Mesothelial cell of epicardium (in vitro differentiated cells): Measurements from ENCODE around the gene TRIM32. TPM values are rescaled to one million over a fixed set of nuclear protein-coding genes. Genes with fewer than 3 reads are reported as not detected.

Source experiments
- DNase-seq, 2 experiments: peaks; one replicate each; pipeline ENCODE4 v3.0.0; 2021; ENCODE audit warnings: low spot score in 2 of 2; ENCODE audit not compliant: unreplicated experiment in 2 of 2
- H3K27ac Mint-ChIP-seq: 2 replicates; pipeline ENCODE4 v1.8.0; 2021; ENCODE audit warnings: mixed read lengths
- H3K27me3 Mint-ChIP-seq: 2 replicates; pipeline ENCODE4 v1.8.0; 2021; ENCODE audit warnings: low read depth, mixed read lengths
- H3K36me3 Mint-ChIP-seq: 2 replicates; pipeline ENCODE4 v1.8.0; 2021; ENCODE audit warnings: mixed read lengths
- H3K4me1 Mint-ChIP-seq: 2 replicates; pipeline ENCODE4 v1.8.0; 2021; ENCODE audit warnings: mixed read lengths
- H3K4me3 Mint-ChIP-seq: 2 replicates; pipeline ENCODE4 v1.8.0; 2021; ENCODE audit warnings: mild to moderate bottlenecking, moderate library complexity, mixed read lengths
- H3K9me3 Mint-ChIP-seq: 2 replicates; pipeline ENCODE4 v1.8.0; 2021; ENCODE audit warnings: mixed read lengths
- total RNA-seq: library from RNA; stranded (reverse); gene quantifications from 3 replicates; pipeline ENCODE4 v1.2.1, GENCODE V29; 2021
- TF ChIP-seq, protein P1 (sequence below): fragments of 200-600 bp; sonication (generic); IDR thresholded peaks from one replicate; pipeline ENCODE4 v1.5.0; 2021; ENCODE audit warnings: antibody characterized with exemption; ENCODE audit not compliant: unreplicated experiment

Gene TRIM32
- total RNA-seq, 1 donor from 2014 or later: 33.6 TPM

- H3K27ac Mint-ChIP-seq: peak overlapping the region; percentile 8
- no peak for DNase-seq
- peaks cover 15% of the 10 kb centered on the region for H3K4me1 Mint-ChIP-seq
- H3K27me3 Mint-ChIP-seq: peaks cover 4% of the 10 kb centered on the region
- H3K4me3 Mint-ChIP-seq: no peak overlapping the region
- H3K9me3 Mint-ChIP-seq: no peaks in the 10 kb centered on the region
- TF ChIP-seq, protein P1, sequence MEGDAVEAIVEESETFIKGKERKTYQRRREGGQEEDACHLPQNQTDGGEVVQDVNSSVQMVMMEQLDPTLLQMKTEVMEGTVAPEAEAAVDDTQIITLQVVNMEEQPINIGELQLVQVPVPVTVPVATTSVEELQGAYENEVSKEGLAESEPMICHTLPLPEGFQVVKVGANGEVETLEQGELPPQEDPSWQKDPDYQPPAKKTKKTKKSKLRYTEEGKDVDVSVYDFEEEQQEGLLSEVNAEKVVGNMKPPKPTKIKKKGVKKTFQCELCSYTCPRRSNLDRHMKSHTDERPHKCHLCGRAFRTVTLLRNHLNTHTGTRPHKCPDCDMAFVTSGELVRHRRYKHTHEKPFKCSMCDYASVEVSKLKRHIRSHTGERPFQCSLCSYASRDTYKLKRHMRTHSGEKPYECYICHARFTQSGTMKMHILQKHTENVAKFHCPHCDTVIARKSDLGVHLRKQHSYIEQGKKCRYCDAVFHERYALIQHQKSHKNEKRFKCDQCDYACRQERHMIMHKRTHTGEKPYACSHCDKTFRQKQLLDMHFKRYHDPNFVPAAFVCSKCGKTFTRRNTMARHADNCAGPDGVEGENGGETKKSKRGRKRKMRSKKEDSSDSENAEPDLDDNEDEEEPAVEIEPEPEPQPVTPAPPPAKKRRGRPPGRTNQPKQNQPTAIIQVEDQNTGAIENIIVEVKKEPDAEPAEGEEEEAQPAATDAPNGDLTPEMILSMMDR: no peak
- H3K36me3 Mint-ChIP-seq: no peaks in the 10 kb centered on the region
Measured at GRCh38 chr9:116720111-116720510, 33.0 kb downstream of the TRIM32 start.

DNA sequence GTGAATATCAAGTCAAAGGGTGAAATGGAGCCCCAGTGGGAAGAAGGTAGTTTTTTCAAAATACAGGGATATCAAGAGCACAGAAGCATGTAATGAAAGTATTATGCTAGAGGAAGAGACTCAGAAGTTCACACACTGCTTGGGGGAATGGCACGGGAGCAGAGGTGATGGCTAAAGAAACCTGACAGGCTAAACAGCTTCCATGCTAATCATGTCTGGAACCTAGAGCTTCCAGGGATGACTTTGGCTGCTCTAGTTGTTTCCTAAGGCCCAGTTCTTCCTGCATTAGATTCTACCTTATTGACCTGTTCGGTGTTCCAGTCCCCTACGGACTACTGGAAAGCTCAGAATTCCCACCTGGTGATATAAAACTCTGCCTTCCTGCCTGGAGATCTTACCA is 34.3 kb downstream of the TRIM32 start:
- Mint-ChIP-seq H3K27me3 (peaks cover 4% of the 10 kb centered on the region), H3K9me3 (no peaks in the 10 kb centered on the region), H3K36me3 (no peaks in the 10 kb centered on the region), H3K27ac (no peak overlapping the region), H3K4me3 (no peak overlapping the region), H3K4me1 (peaks cover 9% of the 10 kb centered on the region)
- no peak for DNase-seq
- TF ChIP-seq, protein P1: no peak

GRCh38 chr9:116721944-116722343 is 34.8 kb downstream of the TRIM32 start:
- H3K27ac Mint-ChIP-seq: no peak overlapping the region

DNA sequence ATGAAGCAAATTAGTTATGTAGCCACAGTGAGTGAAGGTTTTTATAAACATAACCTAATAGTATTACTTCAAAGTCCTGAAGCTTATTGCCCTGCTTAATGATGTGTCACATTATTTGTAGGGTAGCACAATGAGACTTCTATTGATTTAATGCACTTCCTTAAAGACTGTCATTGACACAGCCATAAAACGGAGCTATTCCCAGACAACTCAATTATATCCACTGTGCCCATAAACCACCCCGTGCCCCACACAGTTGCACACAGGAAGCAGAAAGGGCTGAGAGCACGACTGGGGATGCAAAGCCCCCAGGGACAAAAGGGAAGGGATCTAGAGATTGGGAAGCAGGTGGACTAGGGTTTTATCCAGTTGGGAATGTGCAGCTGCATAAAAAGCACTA is 37.0 kb downstream of the TRIM32 start:
- H3K9me3 Mint-ChIP-seq: no peaks in the 10 kb centered on the region
- DNase-seq: no peak
- H3K36me3 Mint-ChIP-seq: no peaks in the 10 kb centered on the region
- no peak overlapping the region for H3K4me3 Mint-ChIP-seq
- peaks cover 9% of the 10 kb centered on the region for H3K27me3 Mint-ChIP-seq
- TF ChIP-seq, protein P1: no peak
- H3K27ac Mint-ChIP-seq: no peak overlapping the region
- H3K4me1 Mint-ChIP-seq: peaks cover 9% of the 10 kb centered on the region

More at GRCh38 chr9:116721944-116722343, 34.8 kb downstream of the TRIM32 start:
- Mint-ChIP-seq H3K4me1 (peaks cover 9% of the 10 kb centered on the region), H3K36me3 (no peaks in the 10 kb centered on the region), H3K27me3 (peaks cover 4% of the 10 kb centered on the region), H3K9me3 (no peaks in the 10 kb centered on the region), H3K4me3 (no peak overlapping the region)
- TF ChIP-seq, protein P1: no peak
- DNase-seq: no peak

- Mint-ChIP-seq H3K4me3 (no peak overlapping the region), H3K36me3 (no peaks in the 10 kb centered on the region), H3K27ac (no peak overlapping the region), H3K27me3 (peaks cover 11% of the 10 kb centered on the region), H3K9me3 (no peaks in the 10 kb centered on the region), H3K4me1 (no peaks in the 10 kb centered on the region)
- TF ChIP-seq, protein P1: no peak
- DNase-seq: no peak
Measured at GRCh38 chr9:116726602-116727001, 39.5 kb downstream of the TRIM32 start.
